Hepatocyte (in vitro differentiated cells): ENCODE measurements around the gene NPY. TPM values are rescaled to one million over a fixed set of nuclear protein-coding genes. Genes with fewer than 3 reads are reported as not detected.
"Not testable (repeated sequence)": the region's sequence is repeated elsewhere in the genome, so short reads cannot be mapped to it uniquely, and the experiment has no call there.

Experiments
- DNase-seq: peaks from one replicate; pipeline ENCODE4 v3.0.0-alpha.2; 2016; ENCODE audit warnings: low spot score
- H2AFZ ChIP-seq: fragments of 200-600 bp; sonication (generic); 2 replicates; pipeline ENCODE4 v1.6.0; 2016; ENCODE audit warnings: antibody characterized with exemption, mild to moderate bottlenecking
- H3K27ac ChIP-seq: fragments of 200-600 bp; sonication (generic); 2 replicates; pipeline ENCODE4 v1.5.1; 2016; ENCODE audit warnings: mild to moderate bottlenecking
- H3K27me3 ChIP-seq: fragments of 200-600 bp; sonication (generic); 2 replicates; pipeline ENCODE4 v1.6.1; 2016
- H3K36me3 ChIP-seq: fragments of 200-600 bp; sonication (generic); replicated peaks from 2 replicates; pipeline ENCODE4 v1.5.1; 2016; ENCODE audit warnings: low read depth; ENCODE audit not compliant: insufficient read depth
- H3K4me1 ChIP-seq: fragments of 200-600 bp; sonication (generic); 2 replicates; pipeline ENCODE4 v1.5.1; 2016; ENCODE audit warnings: mild to moderate bottlenecking, moderate library complexity; ENCODE audit not compliant: insufficient read depth
- H3K4me2 ChIP-seq: fragments of 200-600 bp; sonication (generic); 2 replicates; pipeline ENCODE4 v1.6.0; 2016
- H3K4me3 ChIP-seq: fragments of 200-600 bp; sonication (generic); 2 replicates; pipeline ENCODE4 v1.5.1; 2016; ENCODE audit warnings: mild to moderate bottlenecking
- H3K79me2 ChIP-seq: fragments of 200-600 bp; sonication (generic); 2 replicates; pipeline ENCODE4 v1.6.0; 2017; ENCODE audit warnings: mild to moderate bottlenecking
- H3K9me2 ChIP-seq: fragments of 200-600 bp; sonication (generic); replicated peaks from 2 replicates; pipeline ENCODE4 v1.6.0; 2017; ENCODE audit warnings: mild to moderate bottlenecking; ENCODE audit not compliant: insufficient read depth
- H3K9me3 ChIP-seq: fragments of 200-600 bp; sonication (generic); 2 replicates; pipeline ENCODE4 v1.5.1; 2016; ENCODE audit warnings: low read depth, mild to moderate bottlenecking
- H4K20me1 ChIP-seq: fragments of 200-600 bp; sonication (generic); 2 replicates; pipeline ENCODE4 v1.6.0; 2016; ENCODE audit warnings: mild to moderate bottlenecking; ENCODE audit not compliant: insufficient read depth, poor library complexity, severe bottlenecking
- EZH2 ChIP-seq: fragments of 200-600 bp; sonication (generic); IDR thresholded peaks from 2 replicates; pipeline ENCODE4 v1.6.1; 2016; ENCODE audit warnings: antibody characterized with exemption, mild to moderate bottlenecking, borderline replicate concordance
- EZH2phosphoT487 ChIP-seq: fragments of 200-600 bp; sonication (generic); IDR thresholded peaks from one replicate; pipeline ENCODE4 v1.6.1; 2018; ENCODE audit warnings: antibody characterized with exemption, mild to moderate bottlenecking, low read depth, moderate library complexity; ENCODE audit not compliant: unreplicated experiment, severe bottlenecking
- WGBS: methylation state at CpG from one replicate; pipeline ENCODE4 v1.1.6; 2016; ENCODE audit warnings: low lambda C conversion rate; ENCODE audit errors: missing lambda C conversion rate; 5-methylcytosine and 5-hydroxymethylcytosine counted together
- polyA plus RNA-seq: library from polyadenylated mRNA; unstranded; fragments of >200 nt; fragmentation: Nextera tagmentation; extraction: Ambion mirVana; gene quantifications from 2 replicates; pipeline ENCODE4 v1.2.1, GENCODE V29; 2016
- total RNA-seq: library from RNA; depleted of rRNA; stranded (reverse); fragments of >200 nt; gene quantifications from 2 replicates; pipeline ENCODE4 v1.2.3, GENCODE V29; 2014
- TF ChIP-seq, protein P1 (sequence below): fragments of 200-600 bp; sonication (generic); IDR thresholded peaks from 2 replicates; pipeline ENCODE4 v1.5.1; 2016; ENCODE audit warnings: antibody characterized with exemption, mild to moderate bottlenecking; ENCODE audit not compliant: poor library complexity

The NPY gene
- total and polyA plus RNA-seq, 2 experiments from 2014 or later: 9.4 to 19.8 TPM

GRCh38 chr7:24255139-24255538 lies 28.9 kb upstream of the NPY start:
- Histone ChIP-seq H3K36me3 (no peaks in the 10 kb centered on the region), H3K4me3 (no peak overlapping the region), H3K4me2 (no peak overlapping the region), H3K79me2 (no peaks in the 10 kb centered on the region), H3K9me3 (no peaks in the 10 kb centered on the region), H4K20me1 (no peaks in the 10 kb centered on the region), H3K27ac (no peak overlapping the region), H2AFZ (no peak overlapping the region), H3K9me2 (no peaks in the 10 kb centered on the region), H3K27me3 (no peaks in the 10 kb centered on the region), H3K4me1 (no peaks in the 10 kb centered on the region)
- DNase-seq: no peak
- TF ChIP-seq, protein P1, sequence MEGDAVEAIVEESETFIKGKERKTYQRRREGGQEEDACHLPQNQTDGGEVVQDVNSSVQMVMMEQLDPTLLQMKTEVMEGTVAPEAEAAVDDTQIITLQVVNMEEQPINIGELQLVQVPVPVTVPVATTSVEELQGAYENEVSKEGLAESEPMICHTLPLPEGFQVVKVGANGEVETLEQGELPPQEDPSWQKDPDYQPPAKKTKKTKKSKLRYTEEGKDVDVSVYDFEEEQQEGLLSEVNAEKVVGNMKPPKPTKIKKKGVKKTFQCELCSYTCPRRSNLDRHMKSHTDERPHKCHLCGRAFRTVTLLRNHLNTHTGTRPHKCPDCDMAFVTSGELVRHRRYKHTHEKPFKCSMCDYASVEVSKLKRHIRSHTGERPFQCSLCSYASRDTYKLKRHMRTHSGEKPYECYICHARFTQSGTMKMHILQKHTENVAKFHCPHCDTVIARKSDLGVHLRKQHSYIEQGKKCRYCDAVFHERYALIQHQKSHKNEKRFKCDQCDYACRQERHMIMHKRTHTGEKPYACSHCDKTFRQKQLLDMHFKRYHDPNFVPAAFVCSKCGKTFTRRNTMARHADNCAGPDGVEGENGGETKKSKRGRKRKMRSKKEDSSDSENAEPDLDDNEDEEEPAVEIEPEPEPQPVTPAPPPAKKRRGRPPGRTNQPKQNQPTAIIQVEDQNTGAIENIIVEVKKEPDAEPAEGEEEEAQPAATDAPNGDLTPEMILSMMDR: no peak
- TF ChIP-seq EZH2phosphoT487 (no peak), EZH2 (no peak)
- WGBS: 92% methylated on average over 6 of the region's 6 CpGs

DNA sequence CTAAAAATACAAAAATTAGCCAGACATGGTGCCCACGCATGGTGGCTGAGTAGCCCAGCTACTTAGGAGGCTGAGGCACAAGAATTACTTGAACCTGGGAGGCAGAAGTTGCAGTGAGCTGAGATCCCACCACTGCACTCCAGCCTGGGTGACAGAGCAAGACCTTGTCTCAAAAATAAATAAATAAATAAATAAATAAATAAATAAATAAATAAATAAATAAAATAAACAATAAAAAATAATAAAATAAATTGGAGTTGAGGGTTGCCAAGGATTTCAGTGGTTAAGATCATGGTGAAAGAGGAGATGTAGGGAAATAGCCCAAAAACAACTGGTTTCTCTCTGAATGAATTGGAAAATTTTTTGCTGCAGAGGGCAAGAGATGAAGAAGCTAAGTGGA lies 25.7 kb upstream of the NPY start:
- not testable (repeated sequence) for H4K20me1 ChIP-seq, DNase-seq, H2AFZ ChIP-seq, H3K27me3 ChIP-seq, H3K9me3 ChIP-seq, H3K9me2 ChIP-seq, H3K79me2 ChIP-seq, H3K36me3 ChIP-seq, H3K27ac ChIP-seq, H3K4me2 ChIP-seq, H3K4me1 ChIP-seq, H3K4me3 ChIP-seq
- WGBS: 82% methylated on average over 1 of the region's 1 CpG

GRCh38 chr7:24271938-24272337 lies 12.1 kb upstream of the NPY start:
- Histone ChIP-seq H3K27ac (no peak overlapping the region), H3K79me2 (no peaks in the 10 kb centered on the region), H3K27me3 (no peaks in the 10 kb centered on the region), H3K36me3 (no peaks in the 10 kb centered on the region), H3K9me3 (no peaks in the 10 kb centered on the region), H3K4me1 (no peaks in the 10 kb centered on the region), H2AFZ (no peak overlapping the region), H3K4me2 (no peak overlapping the region), H3K4me3 (no peak overlapping the region), H4K20me1 (no peaks in the 10 kb centered on the region), H3K9me2 (no peaks in the 10 kb centered on the region)
- no peak for TF ChIP-seq EZH2
- TF ChIP-seq, protein P1: no peak
- no peak for TF ChIP-seq EZH2phosphoT487
- DNase-seq: no peak
- WGBS: 58% methylated on average over 4 of the region's 4 CpGs

GRCh38 chr7:24279512-24279911 lies 4.5 kb upstream of the NPY start:
- no peaks in the 10 kb centered on the region for H3K9me2 ChIP-seq

GRCh38 chr7:24283554-24283896 lies 465 bp upstream of the NPY start:
- Histone ChIP-seq H3K9me3 (no peaks in the 10 kb centered on the region), H3K9me2 (no peaks in the 10 kb centered on the region), H3K27ac (no peak overlapping the region), H4K20me1 (no peaks in the 10 kb centered on the region), H2AFZ (no peak overlapping the region), H3K27me3 (peaks cover 69% of the 10 kb centered on the region), H3K79me2 (no peaks in the 10 kb centered on the region), H3K4me2 (peak overlapping the region; percentile 73), H3K4me3 (no peak overlapping the region), H3K4me1 (no peaks in the 10 kb centered on the region), H3K36me3 (no peaks in the 10 kb centered on the region)
- no peak for DNase-seq
- 47% methylated on average over 19 of the region's 19 CpGs for WGBS
- TF ChIP-seq EZH2phosphoT487 (no peak), EZH2 (no peak)
- TF ChIP-seq, protein P1: no peak

More at GRCh38 chr7:24279512-24279911, 4.5 kb upstream of the NPY start:
- no peak overlapping the region for H3K4me2 ChIP-seq
- no peak for DNase-seq
- H3K4me3 ChIP-seq: no peak overlapping the region
- peaks cover 33% of the 10 kb centered on the region for H3K27me3 ChIP-seq
- no peaks in the 10 kb centered on the region for H3K79me2 ChIP-seq
- H2AFZ ChIP-seq: no peak overlapping the region
- no peak overlapping the region for H3K27ac ChIP-seq
- H3K9me3 ChIP-seq: no peaks in the 10 kb centered on the region
- H4K20me1 ChIP-seq: no peaks in the 10 kb centered on the region
- H3K36me3 ChIP-seq: no peaks in the 10 kb centered on the region
- no peaks in the 10 kb centered on the region for H3K4me1 ChIP-seq
- no peak for TF ChIP-seq EZH2phosphoT487
